GM23338 (cell line): ENCODE results near the gene RPS6KA1. TPM values are rescaled to one million over a fixed set of nuclear protein-coding genes. Genes with fewer than 3 reads are reported as not detected.

ENCODE experiments used
- CREB1 ChIP-seq: fragments of 250-450 bp; sonication (Bioruptor Pico); IDR thresholded peaks from 2 replicates; pipeline ENCODE4 v1.5.0; 2020; ENCODE audit warnings: low read depth, mild to moderate bottlenecking, moderate library complexity
- EZH2 ChIP-seq: fragments of 200-600 bp; sonication (generic); IDR thresholded peaks from one replicate; pipeline ENCODE4 v1.8.0; 2017; ENCODE audit warnings: antibody characterized with exemption, mild to moderate bottlenecking, low read depth; ENCODE audit not compliant: unreplicated experiment
- EZH2phosphoT487 ChIP-seq: fragments of 200-600 bp; sonication (generic); IDR thresholded peaks from one replicate; pipeline ENCODE4 v1.8.1; 2018; ENCODE audit warnings: antibody characterized with exemption; ENCODE audit not compliant: unreplicated experiment
- POLR2AphosphoS5 ChIP-seq: IDR thresholded peaks from 2 replicates; pipeline ENCODE4 v1.6.1; 2016; ENCODE audit warnings: antibody characterized with exemption, low read depth
- STAT1 ChIP-seq: IDR thresholded peaks from one replicate; pipeline ENCODE4 v1.6.1; 2016; ENCODE audit warnings: antibody characterized with exemption; ENCODE audit not compliant: unreplicated experiment
- ZNF331 ChIP-seq: fragments of 250-450 bp; sonication (Bioruptor Pico); IDR thresholded peaks from 2 replicates; pipeline ENCODE4 v1.5.0; 2020; ENCODE audit warnings: low read depth, mild to moderate bottlenecking, moderate library complexity
- polyA plus RNA-seq: library from polyadenylated mRNA; unstranded; fragments of >200 nt; fragmentation: Nextera tagmentation; extraction: Ambion mirVana; gene quantifications from 2 replicates; pipeline ENCODE4 v1.2.1, GENCODE V29; 2016
- total RNA-seq: library from RNA; depleted of rRNA; stranded (reverse); fragments of >200 nt; shearing (Covaris generic); gene quantifications from 2 replicates; pipeline ENCODE4 v1.2.3, GENCODE V29; 2014
- TF ChIP-seq, protein P1 (sequence below): fragments of 250-450 bp; sonication (Bioruptor Pico); IDR thresholded peaks from 2 replicates; pipeline ENCODE4 v1.5.0; 2020; ENCODE audit warnings: mild to moderate bottlenecking, moderate library complexity
- TF ChIP-seq, protein P2 (sequence below), 2 experiments: fragments of 200-600 bp in 1 of 2; sonication (generic) in 1 of 2; conservative IDR thresholded peaks; 2 replicates each; pipeline versions ENCODE4 v1.5.1 to v1.6.1; 2016 to 2017; ENCODE audit warnings: antibody characterized with exemption in 2 of 2, low read depth in 2 of 2, mild to moderate bottlenecking in 2 of 2, moderate library complexity in 1 of 2
- TF ChIP-seq, protein P3 (sequence below): IDR thresholded peaks from 2 replicates; pipeline ENCODE4 v1.6.1; 2016; ENCODE audit warnings: antibody characterized with exemption

The RPS6KA1 gene
- total and polyA plus RNA-seq, 2 experiments from 2014 or later, result 28.3 to 68.6 TPM

DNA sequence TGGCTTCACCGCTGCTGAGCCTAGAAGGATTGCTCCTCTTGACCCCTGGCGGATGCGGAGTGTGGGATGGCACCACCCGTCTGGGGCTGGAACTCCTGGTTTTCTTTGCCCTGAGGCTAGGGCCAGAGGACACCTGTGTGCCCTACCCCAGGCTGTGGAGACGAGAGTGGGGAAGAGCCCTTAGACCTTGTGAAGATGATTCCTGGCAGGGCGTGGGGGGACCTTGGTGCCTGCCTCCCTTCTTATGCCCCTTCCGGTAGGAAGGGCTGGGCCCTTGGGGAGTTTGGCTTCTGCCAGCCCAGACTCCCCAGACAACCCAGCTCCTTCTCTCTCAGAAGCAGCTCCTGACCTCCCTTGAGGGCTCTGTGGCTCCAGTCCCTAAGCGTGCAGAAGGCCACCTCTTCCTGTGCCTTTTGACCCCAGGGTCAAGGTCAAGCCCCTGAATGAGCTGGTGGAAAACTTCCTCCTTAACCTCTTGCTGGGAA lies 891 bp downstream of the RPS6KA1 start (continued):
- TF ChIP-seq, protein P1, sequence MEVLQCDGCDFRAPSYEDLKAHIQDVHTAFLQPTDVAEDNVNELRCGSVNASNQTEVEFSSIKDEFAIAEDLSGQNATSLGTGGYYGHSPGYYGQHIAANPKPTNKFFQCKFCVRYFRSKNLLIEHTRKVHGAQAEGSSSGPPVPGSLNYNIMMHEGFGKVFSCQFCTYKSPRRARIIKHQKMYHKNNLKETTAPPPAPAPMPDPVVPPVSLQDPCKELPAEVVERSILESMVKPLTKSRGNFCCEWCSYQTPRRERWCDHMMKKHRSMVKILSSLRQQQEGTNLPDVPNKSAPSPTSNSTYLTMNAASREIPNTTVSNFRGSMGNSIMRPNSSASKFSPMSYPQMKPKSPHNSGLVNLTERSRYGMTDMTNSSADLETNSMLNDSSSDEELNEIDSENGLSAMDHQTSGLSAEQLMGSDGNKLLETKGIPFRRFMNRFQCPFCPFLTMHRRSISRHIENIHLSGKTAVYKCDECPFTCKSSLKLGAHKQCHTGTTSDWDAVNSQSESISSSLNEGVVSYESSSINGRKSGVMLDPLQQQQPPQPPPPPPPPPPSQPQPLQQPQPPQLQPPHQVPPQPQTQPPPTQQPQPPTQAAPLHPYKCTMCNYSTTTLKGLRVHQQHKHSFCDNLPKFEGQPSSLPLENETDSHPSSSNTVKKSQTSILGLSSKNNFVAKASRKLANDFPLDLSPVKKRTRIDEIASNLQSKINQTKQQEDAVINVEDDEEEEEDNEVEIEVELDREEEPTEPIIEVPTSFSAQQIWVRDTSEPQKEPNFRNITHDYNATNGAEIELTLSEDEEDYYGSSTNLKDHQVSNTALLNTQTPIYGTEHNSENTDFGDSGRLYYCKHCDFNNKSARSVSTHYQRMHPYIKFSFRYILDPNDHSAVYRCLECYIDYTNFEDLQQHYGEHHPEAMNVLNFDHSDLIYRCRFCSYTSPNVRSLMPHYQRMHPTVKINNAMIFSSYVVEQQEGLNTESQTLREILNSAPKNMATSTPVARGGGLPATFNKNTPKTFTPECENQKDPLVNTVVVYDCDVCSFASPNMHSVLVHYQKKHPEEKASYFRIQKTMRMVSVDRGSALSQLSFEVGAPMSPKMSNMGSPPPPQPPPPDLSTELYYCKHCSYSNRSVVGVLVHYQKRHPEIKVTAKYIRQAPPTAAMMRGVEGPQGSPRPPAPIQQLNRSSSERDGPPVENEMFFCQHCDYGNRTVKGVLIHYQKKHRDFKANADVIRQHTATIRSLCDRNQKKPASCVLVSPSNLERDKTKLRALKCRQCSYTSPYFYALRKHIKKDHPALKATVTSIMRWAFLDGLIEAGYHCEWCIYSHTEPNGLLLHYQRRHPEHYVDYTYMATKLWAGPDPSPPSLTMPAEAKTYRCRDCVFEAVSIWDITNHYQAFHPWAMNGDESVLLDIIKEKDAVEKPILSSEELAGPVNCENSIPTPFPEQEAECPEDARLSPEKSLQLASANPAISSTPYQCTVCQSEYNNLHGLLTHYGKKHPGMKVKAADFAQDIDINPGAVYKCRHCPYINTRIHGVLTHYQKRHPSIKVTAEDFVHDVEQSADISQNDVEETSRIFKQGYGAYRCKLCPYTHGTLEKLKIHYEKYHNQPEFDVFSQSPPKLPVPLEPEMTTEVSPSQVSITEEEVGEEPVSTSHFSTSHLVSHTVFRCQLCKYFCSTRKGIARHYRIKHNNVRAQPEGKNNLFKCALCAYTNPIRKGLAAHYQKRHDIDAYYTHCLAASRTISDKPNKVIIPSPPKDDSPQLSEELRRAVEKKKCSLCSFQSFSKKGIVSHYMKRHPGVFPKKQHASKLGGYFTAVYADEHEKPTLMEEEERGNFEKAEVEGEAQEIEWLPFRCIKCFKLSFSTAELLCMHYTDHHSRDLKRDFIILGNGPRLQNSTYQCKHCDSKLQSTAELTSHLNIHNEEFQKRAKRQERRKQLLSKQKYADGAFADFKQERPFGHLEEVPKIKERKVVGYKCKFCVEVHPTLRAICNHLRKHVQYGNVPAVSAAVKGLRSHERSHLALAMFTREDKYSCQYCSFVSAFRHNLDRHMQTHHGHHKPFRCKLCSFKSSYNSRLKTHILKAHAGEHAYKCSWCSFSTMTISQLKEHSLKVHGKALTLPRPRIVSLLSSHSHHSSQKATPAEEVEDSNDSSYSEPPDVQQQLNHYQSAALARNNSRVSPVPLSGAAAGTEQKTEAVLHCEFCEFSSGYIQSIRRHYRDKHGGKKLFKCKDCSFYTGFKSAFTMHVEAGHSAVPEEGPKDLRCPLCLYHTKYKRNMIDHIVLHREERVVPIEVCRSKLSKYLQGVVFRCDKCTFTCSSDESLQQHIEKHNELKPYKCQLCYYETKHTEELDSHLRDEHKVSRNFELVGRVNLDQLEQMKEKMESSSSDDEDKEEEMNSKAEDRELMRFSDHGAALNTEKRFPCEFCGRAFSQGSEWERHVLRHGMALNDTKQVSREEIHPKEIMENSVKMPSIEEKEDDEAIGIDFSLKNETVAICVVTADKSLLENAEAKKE, result no peak
- TF ChIP-seq STAT1 (no peak), POLR2AphosphoS5 (no peak), EZH2 (no peak), EZH2phosphoT487 (no peak), ZNF331 (CRISPR knock-in tag) (no peak), CREB1 (CRISPR knock-in tag) (no peak)
- TF ChIP-seq, protein P2, sequence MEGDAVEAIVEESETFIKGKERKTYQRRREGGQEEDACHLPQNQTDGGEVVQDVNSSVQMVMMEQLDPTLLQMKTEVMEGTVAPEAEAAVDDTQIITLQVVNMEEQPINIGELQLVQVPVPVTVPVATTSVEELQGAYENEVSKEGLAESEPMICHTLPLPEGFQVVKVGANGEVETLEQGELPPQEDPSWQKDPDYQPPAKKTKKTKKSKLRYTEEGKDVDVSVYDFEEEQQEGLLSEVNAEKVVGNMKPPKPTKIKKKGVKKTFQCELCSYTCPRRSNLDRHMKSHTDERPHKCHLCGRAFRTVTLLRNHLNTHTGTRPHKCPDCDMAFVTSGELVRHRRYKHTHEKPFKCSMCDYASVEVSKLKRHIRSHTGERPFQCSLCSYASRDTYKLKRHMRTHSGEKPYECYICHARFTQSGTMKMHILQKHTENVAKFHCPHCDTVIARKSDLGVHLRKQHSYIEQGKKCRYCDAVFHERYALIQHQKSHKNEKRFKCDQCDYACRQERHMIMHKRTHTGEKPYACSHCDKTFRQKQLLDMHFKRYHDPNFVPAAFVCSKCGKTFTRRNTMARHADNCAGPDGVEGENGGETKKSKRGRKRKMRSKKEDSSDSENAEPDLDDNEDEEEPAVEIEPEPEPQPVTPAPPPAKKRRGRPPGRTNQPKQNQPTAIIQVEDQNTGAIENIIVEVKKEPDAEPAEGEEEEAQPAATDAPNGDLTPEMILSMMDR (conservative IDR thresholded peaks at IDR 0.05; ENCODE audit: low read depth in 2 of 2), result no peak
- TF ChIP-seq, protein P3, sequence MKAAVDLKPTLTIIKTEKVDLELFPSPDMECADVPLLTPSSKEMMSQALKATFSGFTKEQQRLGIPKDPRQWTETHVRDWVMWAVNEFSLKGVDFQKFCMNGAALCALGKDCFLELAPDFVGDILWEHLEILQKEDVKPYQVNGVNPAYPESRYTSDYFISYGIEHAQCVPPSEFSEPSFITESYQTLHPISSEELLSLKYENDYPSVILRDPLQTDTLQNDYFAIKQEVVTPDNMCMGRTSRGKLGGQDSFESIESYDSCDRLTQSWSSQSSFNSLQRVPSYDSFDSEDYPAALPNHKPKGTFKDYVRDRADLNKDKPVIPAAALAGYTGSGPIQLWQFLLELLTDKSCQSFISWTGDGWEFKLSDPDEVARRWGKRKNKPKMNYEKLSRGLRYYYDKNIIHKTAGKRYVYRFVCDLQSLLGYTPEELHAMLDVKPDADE, result no peak
